CD4-positive, alpha-beta T cell treated with Interleukin-4 for 4 hours (primary cell): ENCODE data around the gene TMEM184C.

ENCODE experiments used
- DNase-seq: peaks from one replicate; pipeline ENCODE4 v3.0.0-alpha.2; 2020

The TMEM184C gene

GRCh38 chr4:147674073-147674472, 56.9 kb downstream of the TMEM184C start:
- DNase-seq, result no peak

GRCh38 chr4:147674496-147674895, 57.3 kb downstream of the TMEM184C start:
- no peak for DNase-seq

GRCh38 chr4:147678106-147678505, 60.9 kb downstream of the TMEM184C start:
- DNase-seq, result no peak

GRCh38 chr4:147678796-147679549, 61.8 kb downstream of the TMEM184C start:
- no peak for DNase-seq

- DNase-seq, result no peak
These were observed 65.6 kb downstream of the TMEM184C start for GRCh38 chr4:147682755-147683154.

- DNase-seq, result peak; percentile 10
These were observed 66.0 kb downstream of the TMEM184C start for GRCh38 chr4:147683188-147683591.

GRCh38 chr4:147683717-147684700, 66.8 kb downstream of the TMEM184C start, which contains the start of gene PRMT9:
Gene PRMT9 (minus strand): TSS chr4:147684163. CDS start chr4:147683987, 176 bp downstream.
- peak; percentile 81 for DNase-seq

- peak; percentile 8 for DNase-seq
These were observed 71.9 kb downstream of the TMEM184C start for GRCh38 chr4:147689067-147689466.

- DNase-seq, result no peak
These were observed 74.6 kb downstream of the TMEM184C start for GRCh38 chr4:147691820-147692219.

GRCh38 chr4:147693218-147693617, 76.0 kb downstream of the TMEM184C start:
- DNase-seq, result no peak

- no peak for DNase-seq
These were observed 79.7 kb downstream of the TMEM184C start for GRCh38 chr4:147696866-147697265.

- DNase-seq, result no peak
These were observed 87.6 kb downstream of the TMEM184C start for GRCh38 chr4:147704846-147705245.

GRCh38 chr4:147707892-147708672, 90.9 kb downstream of the TMEM184C start:
- DNase-seq, result peak; percentile 68

GRCh38 chr4:147709999-147710398, 92.8 kb downstream of the TMEM184C start:
- no peak for DNase-seq

GRCh38 chr4:147714575-147715401, 97.6 kb downstream of the TMEM184C start:
- DNase-seq, result no peak

- DNase-seq, result no peak
These were observed 100.7 kb downstream of the TMEM184C start for GRCh38 chr4:147717878-147718277.
